HCT116 (cell line): ENCODE results near the gene P2RX1. TPM values are rescaled to one million over a fixed set of nuclear protein-coding genes. Genes with fewer than 3 reads are reported as not detected.

Experiments used
- ATAC-seq: fragments of 200-7000 bp; cut with Tn5 transposase; 2 replicates; pipeline ENCODE4 v1.9.1; 2020; ENCODE audit warnings: mild to moderate bottlenecking, moderate library complexity
- BruUV-seq: library from RNA; stranded (reverse); fragments of 400-500 nt; replicated peaks from 2 replicates; lab custom pipeline; 2021; lab: Mats Ljungman, UMichigan
- CTCF ChIA-PET: fragments of 300-600 bp; sonication (Branson Sonifier 250); formaldehyde crosslinking; loops from one replicate; lab custom pipeline; 2021; ENCODE audit warnings: antibody characterized with exemption; lab: Charles Lee
- POLR2A ChIA-PET: fragments of 300-600, 350-600 bp; sonication (Branson Sonifier 250); formaldehyde crosslinking; loops from one replicate; lab custom pipeline; 2021; ENCODE audit warnings: antibody characterized with exemption; lab: Charles Lee
- RAD21 ChIA-PET, 2 experiments: fragments of 300-600 bp; sonication (Branson Sonifier 250); formaldehyde crosslinking; loops; one replicate each; lab custom pipeline; 2023; ENCODE audit warnings: low total read pairs in 2 of 2; ENCODE audit not compliant: uncharacterized antibody in 2 of 2, unreplicated experiment in 2 of 2, low non-redundant PET in 1 of 2; lab: Charles Lee
- DNase-seq: peaks from one replicate; pipeline ENCODE4 v3.0.0-alpha.2; 2010; ENCODE audit warnings: low read depth, low spot score
- H2AFZ ChIP-seq: fragments of 200-600 bp; shearing (Covaris generic), sonication (generic); 2 replicates; pipeline ENCODE4 v1.6.1; 2017; ENCODE audit warnings: low read depth, mixed run types, mixed read lengths, antibody characterized with exemption, low read length; ENCODE audit not compliant: poor library complexity, severe bottlenecking
- H3K27ac ChIP-seq: 2 replicates; pipeline ENCODE4 v1.5.1; 2012; ENCODE audit warnings: low read depth, low read length
- H3K27me3 ChIP-seq: fragments of 200-600 bp; sonication (generic); 2 replicates; pipeline ENCODE4 v1.6.1; 2016; ENCODE audit warnings: mixed run types, low read length, mixed read lengths; ENCODE audit not compliant: insufficient read depth
- H3K36me3 ChIP-seq, 2 experiments: fragments of 200-500 bp in 1 of 2; fragments of 200-600 bp in 1 of 2; sonication (Bioruptor generic) in 1 of 2; sonication (generic) in 1 of 2; 2 replicates each; pipeline versions ENCODE4 v1.5.1 to v1.6.1; 2014 to 2016; ENCODE audit warnings: low read length in 2 of 2, inconsistent platforms in 1 of 2, mixed read lengths in 1 of 2, mixed run types in 1 of 2; ENCODE audit not compliant: insufficient read depth in 2 of 2, control insufficient read depth in 1 of 2
- H3K4me1 ChIP-seq, 2 experiments: fragments of 200-600 bp in 1 of 2; sonication (generic) in 1 of 2; 2 replicates each; pipeline versions ENCODE4 v1.5.1 to v1.6.1; 2012 to 2017; ENCODE audit warnings: low read length in 2 of 2, inconsistent platforms in 1 of 2, mild to moderate bottlenecking in 1 of 2, mixed read lengths in 1 of 2, mixed run types in 1 of 2, moderate library complexity in 1 of 2; ENCODE audit not compliant: insufficient read depth in 2 of 2, control insufficient read depth in 1 of 2
- H3K4me2 ChIP-seq: fragments of 200-600 bp; sonication (generic); 2 replicates; pipeline ENCODE4 v1.6.1; 2017; ENCODE audit warnings: mixed run types, low read length, mixed read lengths
- H3K4me3 ChIP-seq, 2 experiments: fragments of 200-600 bp in 1 of 2; sonication (generic) in 1 of 2; replicated peaks in 1 of 2; 2 replicates each; pipeline ENCODE4 v1.5.1; 2011 to 2016; ENCODE audit warnings: low read length in 2 of 2, control low read depth in 1 of 2, low read depth in 1 of 2, mild to moderate bottlenecking in 1 of 2, mixed read lengths in 1 of 2, mixed run types in 1 of 2
- H3K79me2 ChIP-seq: fragments of 200-600 bp; sonication (generic); 2 replicates; pipeline ENCODE4 v1.6.1; 2017; ENCODE audit warnings: mild to moderate bottlenecking, mixed run types, low read length, moderate library complexity, mixed read lengths; ENCODE audit not compliant: insufficient read depth
- H3K9ac ChIP-seq: fragments of 200-600 bp; sonication (generic); 2 replicates; pipeline ENCODE4 v1.6.1; 2016; ENCODE audit warnings: low read length, mixed read lengths
- H3K9me2 ChIP-seq: fragments of 200-600 bp; sonication (generic), shearing (Covaris generic); 2 replicates; pipeline ENCODE4 v1.6.1; 2017; ENCODE audit warnings: mixed run types, mild to moderate bottlenecking, moderate library complexity; ENCODE audit not compliant: insufficient read depth
- H3K9me3 ChIP-seq, 2 experiments: fragments of 200-500 bp in 1 of 2; fragments of 200-600 bp in 1 of 2; sonication (Bioruptor generic) in 1 of 2; sonication (generic) in 1 of 2; 2 replicates each; pipeline ENCODE4 v1.6.1; 2014 to 2017; ENCODE audit warnings: low read length in 2 of 2, mixed read lengths in 2 of 2, inconsistent platforms in 1 of 2, low read depth in 1 of 2, mild to moderate bottlenecking in 1 of 2, mixed run types in 1 of 2, moderate library complexity in 1 of 2; ENCODE audit not compliant: control insufficient read depth in 1 of 2, insufficient read depth in 1 of 2
- H4K20me1 ChIP-seq: fragments of 200-600 bp; sonication (generic), shearing (Covaris generic); 2 replicates; pipeline ENCODE4 v1.6.1; 2017; ENCODE audit warnings: mixed run types, mild to moderate bottlenecking, moderate library complexity; ENCODE audit not compliant: insufficient read depth
- CTCF ChIP-seq, 3 experiments: fragments of 200-600 bp in 1 of 3; sonication (generic) in 1 of 3; IDR thresholded peaks in 2 of 3; conservative IDR thresholded peaks in 1 of 3; 2 replicates each; pipeline ENCODE4 v1.5.1; 2012 to 2017; ENCODE audit warnings: low read depth in 2 of 3, low read length in 2 of 3, antibody characterized with exemption in 1 of 3, borderline replicate concordance in 1 of 3, control low read depth in 1 of 3, mild to moderate bottlenecking in 1 of 3, mixed read lengths in 1 of 3, mixed run types in 1 of 3, moderate library complexity in 1 of 3; ENCODE audit not compliant: insufficient read depth in 1 of 3
- EGR1 ChIP-seq: IDR thresholded peaks from 2 replicates; pipeline ENCODE4 v1.6.1; 2012; ENCODE audit warnings: low read depth
- EZH2phosphoT487 ChIP-seq: fragments of 200-600 bp; IDR thresholded peaks from 2 replicates; pipeline ENCODE4 v1.6.1; 2018; ENCODE audit warnings: antibody characterized with exemption, borderline replicate concordance
- MAX ChIP-seq: IDR thresholded peaks from 2 replicates; pipeline ENCODE4 v1.6.1; 2012
- POLR2AphosphoS5 ChIP-seq: IDR thresholded peaks from 2 replicates; pipeline ENCODE4 v1.6.1; 2011; ENCODE audit warnings: mild to moderate bottlenecking, low read depth, low read length, moderate library complexity
- SP1 ChIP-seq: IDR thresholded peaks from 2 replicates; pipeline ENCODE4 v1.6.1; 2012; ENCODE audit warnings: low read depth
- TCF7L2 ChIP-seq: IDR thresholded peaks from 2 replicates; pipeline ENCODE4 v1.7.0; 2011; ENCODE audit warnings: borderline replicate concordance, inconsistent platforms; ENCODE audit not compliant: insufficient read depth, insufficient read length; ENCODE audit errors: extremely low read depth
- intact Hi-C: fragments of 100-400 bp; cut with micrococcal nuclease; formaldehyde crosslinking; loops from 2 replicates; pipeline ENCODE4 v1.10.0; 2022
- total RNA-seq: library from RNA; stranded (reverse); gene quantifications from one replicate; pipeline ENCODE4 v1.2.1, GENCODE V29; 2021; ENCODE audit not compliant: unreplicated experiment

P2RX1 gene
- total RNA-seq, 1 experiment from 2014 or later, result not detected

GRCh38 chr17:3890082-3890877 lies 26.0 kb downstream of the P2RX1 start:
- no TSS peak for BruUV-seq

More at GRCh38 chr17:3890082-3890877, 26.0 kb downstream of the P2RX1 start:
- ATAC-seq, result peak; percentile 25
- H3K9ac ChIP-seq, result peak overlapping the region; percentile 63
- H4K20me1 ChIP-seq, result no peaks in the 10 kb centered on the region
- peak; percentile 52 for DNase-seq
- peaks cover 16% of the 10 kb centered on the region; the same call in 1 of the 2 replicates for H3K79me2 ChIP-seq
- peak overlapping the region; percentile 83 for H3K27ac ChIP-seq
- TF ChIP-seq CTCF (IDR thresholded peaks at IDR 0.05 in 2 of 3, conservative IDR thresholded peaks at IDR 0.05 in 1 of 3; ENCODE audit: borderline replicate concordance in 1 of 3, insufficient read depth in 1 of 3, low read depth in 2 of 3, low read length in 2 of 3) (no peak), TCF7L2 (peak; percentile 75), SP1 (peak; percentile 78), MAX (peak; percentile 81), EZH2phosphoT487 (no peak), EGR1 (peak; percentile 90), POLR2AphosphoS5 (peak; percentile 49)
- H2AFZ ChIP-seq, result no peak overlapping the region
- ChIA-PET CTCF (interaction anchor here (1.1 to 1.6 kb wide), 5 partner anchors 23 to 152 kb away, joined by 3 to 9 read pairs (median 8); partner anchors contain the start of gene NCBP3), POLR2A (no interaction called here), RAD21 (no interaction called here)
- intact Hi-C loops, result no loop called here
- no peaks in the 10 kb centered on the region for H3K27me3 ChIP-seq
- H3K4me2 ChIP-seq, result peak overlapping the region; percentile 89
- H3K9me3 ChIP-seq, result no peaks in the 10 kb centered on the region
- peak overlapping the region; percentile 13 to 53 for H3K4me3 ChIP-seq
- peaks cover 72 to 92% of the 10 kb centered on the region in 2 experiments for H3K4me1 ChIP-seq
- H3K9me2 ChIP-seq, result no peaks in the 10 kb centered on the region
- no peaks in the 10 kb centered on the region for H3K36me3 ChIP-seq
